BLaER1 (cell line): ENCODE results near the gene CDKAL1.
"Not testable (repeated sequence)": the region's sequence is repeated elsewhere in the genome, so short reads cannot be mapped to it uniquely, and the experiment has no call there.

Source experiments
- H3K27ac ChIP-seq: shearing (Covaris generic); formaldehyde crosslinking; 2 replicates; pipeline ENCODE4 v1.8.1; 2022
- H3K27me3 ChIP-seq: shearing (Covaris generic); formaldehyde crosslinking; 2 replicates; pipeline ENCODE4 v1.8.1; 2022
- H3K36me3 ChIP-seq: shearing (Covaris generic); formaldehyde crosslinking; 2 replicates; pipeline ENCODE4 v1.8.1; 2022
- H3K4me1 ChIP-seq: shearing (Covaris generic); formaldehyde crosslinking; 2 replicates; pipeline ENCODE4 v1.8.1; 2022
- H3K4me2 ChIP-seq: shearing (Covaris generic); formaldehyde crosslinking; 2 replicates; pipeline ENCODE4 v1.8.1; 2022
- H3K4me3 ChIP-seq: shearing (Covaris generic); formaldehyde crosslinking; 2 replicates; pipeline ENCODE4 v1.8.1; 2022
- H3K9ac ChIP-seq: shearing (Covaris generic); formaldehyde crosslinking; 2 replicates; pipeline ENCODE4 v1.8.1; 2022
- H3K9me3 ChIP-seq: shearing (Covaris generic); formaldehyde crosslinking; 2 replicates; pipeline ENCODE4 v1.8.1; 2022
- H4K20me1 ChIP-seq: shearing (Covaris generic); formaldehyde crosslinking; 2 replicates; pipeline ENCODE4 v1.8.1; 2022
- Cebpa-rat ChIP-seq: shearing (Covaris generic); IDR thresholded peaks from 2 replicates; pipeline ENCODE4 v1.8.1; 2022

CDKAL1 gene

DNA sequence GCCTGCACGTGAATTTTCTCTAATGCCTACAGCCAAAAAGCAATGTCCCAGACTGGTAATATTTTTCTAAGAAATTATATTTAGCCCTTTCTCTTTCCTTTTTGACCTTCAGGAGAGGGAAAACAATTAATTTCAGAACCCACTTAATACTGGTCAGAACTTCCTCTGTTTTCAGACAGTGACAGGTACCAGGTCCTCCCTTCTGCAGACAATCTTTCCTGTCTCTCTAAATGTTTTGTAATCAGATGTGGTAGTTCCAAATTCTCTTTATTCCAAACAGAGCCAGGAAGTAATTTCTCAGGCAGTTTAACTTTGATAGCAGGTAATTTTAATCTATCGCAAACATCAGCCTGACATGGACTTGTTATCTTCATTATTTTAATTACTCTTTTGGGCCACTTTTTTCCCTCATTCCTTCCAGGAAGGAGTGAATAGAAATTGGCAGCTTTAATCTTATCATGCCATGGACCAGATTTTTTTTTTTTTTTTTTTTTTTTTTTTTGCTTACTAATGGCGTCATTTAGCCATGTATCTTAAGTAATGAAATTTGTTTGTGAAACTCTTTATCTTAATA lies 710.7 kb downstream of the CDKAL1 start:
- Histone ChIP-seq H3K4me2 (no peak overlapping the region), H3K36me3 (no peaks in the 10 kb centered on the region), H3K4me1 (0 out of 2 replicates have a peak, but pooled peaks cover 7% of the 10 kb centered on the region), H3K4me3 (no peak overlapping the region), H3K27ac (no peak overlapping the region), H3K9me3 (peaks cover 4% of the 10 kb centered on the region), H4K20me1 (no peaks in the 10 kb centered on the region), H3K27me3 (no peaks in the 10 kb centered on the region), H3K9ac (no peak overlapping the region)
- TF ChIP-seq Cebpa-rat = no peak

DNA sequence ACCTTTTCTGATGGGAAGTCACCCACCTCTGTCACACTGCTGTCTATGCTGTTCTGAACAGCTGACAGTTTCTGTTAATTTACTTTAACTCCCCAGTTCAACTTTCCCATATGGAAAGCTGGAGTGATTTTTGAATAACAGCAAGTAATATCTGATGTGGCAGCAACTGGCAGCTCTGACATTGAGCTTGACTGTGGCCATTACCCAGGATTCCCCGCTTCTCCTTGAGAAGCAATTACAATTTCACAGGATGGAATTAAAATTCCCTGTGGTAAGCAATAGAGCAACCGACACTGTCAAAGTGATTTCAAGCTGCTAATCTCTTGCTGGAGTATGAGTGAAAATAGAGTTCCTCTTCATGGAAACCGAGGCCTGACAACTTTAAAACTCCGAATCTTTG lies 711.2 kb downstream of the CDKAL1 start:
- H3K9me3 ChIP-seq = no peaks in the 10 kb centered on the region
- TF ChIP-seq Cebpa-rat = no peak
- H3K9ac ChIP-seq = no peak overlapping the region
- no peak overlapping the region for H3K27ac ChIP-seq
- no peaks in the 10 kb centered on the region for H3K36me3 ChIP-seq
- H3K27me3 ChIP-seq = no peaks in the 10 kb centered on the region
- no peaks in the 10 kb centered on the region for H4K20me1 ChIP-seq
- no peak overlapping the region for H3K4me2 ChIP-seq
- 0 out of 2 replicates have a peak, but pooled peaks cover 7% of the 10 kb centered on the region for H3K4me1 ChIP-seq
- no peak overlapping the region for H3K4me3 ChIP-seq

DNA sequence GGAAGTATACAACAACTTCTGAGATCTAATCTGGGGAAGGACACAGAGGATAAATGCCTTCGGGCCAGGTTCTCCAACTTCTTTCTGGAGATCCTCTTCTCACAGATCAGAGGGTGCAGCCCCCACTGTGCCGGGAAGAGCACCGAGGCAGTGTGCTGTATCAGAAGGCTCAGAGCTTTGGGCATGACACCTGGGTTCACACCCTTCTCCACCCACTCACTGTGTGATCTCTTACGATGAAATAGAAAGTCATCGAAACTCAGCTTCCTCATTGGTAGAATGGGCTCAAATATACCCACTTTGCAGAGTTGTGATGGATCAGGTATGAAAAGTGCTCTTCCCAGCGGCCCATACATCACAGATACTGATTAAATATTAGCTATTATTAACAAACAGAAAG lies 711.8 kb downstream of the CDKAL1 start:
- Histone ChIP-seq H3K9me3 (no peaks in the 10 kb centered on the region), H3K4me3 (no peak overlapping the region), H3K27me3 (no peaks in the 10 kb centered on the region), H3K36me3 (no peaks in the 10 kb centered on the region), H3K4me1 (0 out of 2 replicates have a peak, but pooled peaks cover 7% of the 10 kb centered on the region), H3K27ac (no peak overlapping the region), H3K9ac (no peak overlapping the region), H3K4me2 (no peak overlapping the region), H4K20me1 (no peaks in the 10 kb centered on the region)
- TF ChIP-seq Cebpa-rat = no peak

DNA sequence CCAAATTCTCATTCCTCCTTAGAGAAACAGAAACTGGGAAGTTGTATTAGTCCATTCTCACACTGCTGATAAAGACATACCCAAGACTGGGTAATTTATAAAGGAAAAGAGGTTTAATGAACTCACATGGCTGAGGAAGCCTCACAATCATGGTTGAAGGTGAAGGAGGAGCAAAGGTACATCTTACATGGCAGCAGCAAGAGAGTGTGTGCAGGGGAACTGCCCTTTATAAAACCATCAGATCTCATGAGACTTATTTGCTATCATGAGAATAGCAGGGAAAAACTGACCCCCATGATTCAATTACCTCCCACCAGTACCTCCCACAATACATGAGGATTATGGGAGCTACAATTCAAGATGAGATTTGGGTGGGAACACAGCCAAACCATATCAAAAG lies 720.2 kb downstream of the CDKAL1 start:
- H4K20me1 ChIP-seq, H3K27ac ChIP-seq, H3K27me3 ChIP-seq, H3K36me3 ChIP-seq, H3K9me3 ChIP-seq, H3K4me1 ChIP-seq, H3K4me2 ChIP-seq, H3K4me3 ChIP-seq, H3K9ac ChIP-seq: not testable (repeated sequence)

DNA sequence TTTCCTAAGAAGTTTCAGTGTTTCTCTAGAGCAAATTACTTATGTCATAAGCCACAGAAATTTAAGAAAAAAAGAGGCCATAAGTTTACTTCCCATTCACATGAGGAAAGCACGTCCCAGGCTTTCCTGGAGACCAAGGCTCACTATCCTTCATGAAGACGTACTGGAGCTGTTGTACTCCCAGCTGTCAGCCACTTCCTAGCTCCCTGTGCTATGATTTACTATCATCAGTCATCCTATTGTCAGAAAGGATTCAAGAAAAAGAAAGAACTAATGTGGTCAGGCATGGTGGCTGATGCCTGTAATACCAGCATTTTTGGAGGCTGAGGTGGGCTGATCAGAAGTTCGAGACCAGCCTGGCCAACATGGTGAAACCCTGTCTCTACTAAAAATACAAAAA lies 721.9 kb downstream of the CDKAL1 start:
- Histone ChIP-seq H3K9ac (no peak overlapping the region), H3K4me2 (no peak overlapping the region), H3K36me3 (no peaks in the 10 kb centered on the region), H3K27ac (no peak overlapping the region), H3K27me3 (no peaks in the 10 kb centered on the region), H3K9me3 (no peaks in the 10 kb centered on the region; the same call in 1 of the 2 replicates), H3K4me1 (no peaks in the 10 kb centered on the region), H3K4me3 (no peak overlapping the region), H4K20me1 (no peaks in the 10 kb centered on the region)
- TF ChIP-seq Cebpa-rat = no peak

DNA sequence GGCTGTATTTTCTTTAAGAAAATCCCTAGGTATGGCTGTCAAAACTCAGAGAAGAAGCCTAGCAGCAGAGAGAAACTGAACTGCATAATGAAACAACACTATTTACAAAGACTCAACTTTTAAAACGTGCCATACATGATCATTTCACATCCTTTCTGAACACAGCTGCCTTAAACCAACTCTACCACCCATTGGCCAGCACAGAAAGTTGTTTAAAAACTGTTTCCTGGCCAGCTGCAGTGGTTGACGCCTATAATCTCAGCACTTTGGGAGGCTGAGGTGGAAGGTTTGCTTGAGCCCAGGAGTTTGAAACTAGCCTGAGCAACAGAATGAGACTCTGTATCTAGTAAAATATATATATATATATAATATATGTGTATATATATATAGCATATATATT lies 722.9 kb downstream of the CDKAL1 start:
- H3K27ac ChIP-seq = no peak overlapping the region
- H3K36me3 ChIP-seq = no peaks in the 10 kb centered on the region
- TF ChIP-seq Cebpa-rat = no peak
- H3K9ac ChIP-seq = no peak overlapping the region
- H3K4me3 ChIP-seq = no peak overlapping the region
- H3K9me3 ChIP-seq = no peaks in the 10 kb centered on the region; the same call in 1 of the 2 replicates
- H4K20me1 ChIP-seq = no peaks in the 10 kb centered on the region
- no peaks in the 10 kb centered on the region for H3K4me1 ChIP-seq
- no peak overlapping the region for H3K4me2 ChIP-seq
- no peaks in the 10 kb centered on the region for H3K27me3 ChIP-seq

DNA sequence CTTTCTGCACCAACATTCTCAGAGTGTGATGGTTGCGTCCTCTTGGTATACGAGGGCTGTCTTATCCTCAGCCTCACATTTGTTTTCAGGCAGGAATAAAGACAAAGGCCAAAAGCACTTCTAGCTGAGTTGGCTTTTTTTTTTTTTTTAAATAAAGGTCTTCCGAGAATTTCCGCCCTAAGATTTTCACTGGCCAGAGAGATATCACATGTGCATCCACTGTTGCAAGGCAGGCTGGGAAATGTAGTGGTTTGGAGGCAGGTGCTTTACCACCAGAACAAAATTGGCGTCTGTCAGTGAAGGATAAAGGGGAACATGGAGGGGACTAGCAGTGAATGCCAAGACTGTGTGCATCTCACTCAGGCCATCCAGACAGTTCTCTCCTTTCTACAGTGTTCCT lies 724.4 kb downstream of the CDKAL1 start:
- TF ChIP-seq Cebpa-rat = no peak

DNA sequence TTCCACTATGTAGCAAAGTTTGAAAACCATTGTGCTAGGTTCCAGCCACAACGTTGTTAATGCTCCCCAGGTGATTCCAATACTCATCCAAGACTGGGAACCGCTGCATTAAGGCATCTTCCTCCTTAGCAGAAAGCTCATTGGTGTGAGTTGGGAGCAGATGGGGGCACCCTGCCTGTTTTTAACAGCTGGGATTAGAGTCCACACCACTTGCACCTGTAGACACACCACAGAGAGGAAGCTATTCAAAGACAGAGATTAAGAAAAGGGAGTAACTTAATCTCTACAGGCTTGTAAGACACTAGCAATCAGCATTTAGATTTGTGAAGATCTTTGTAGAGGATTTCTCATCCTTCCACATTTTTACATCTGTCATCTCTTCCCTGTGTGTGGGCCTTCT lies 725.4 kb downstream of the CDKAL1 start:
- no peak overlapping the region for H3K4me2 ChIP-seq
- H3K4me3 ChIP-seq = no peak overlapping the region
- no peaks in the 10 kb centered on the region for H3K4me1 ChIP-seq
- no peaks in the 10 kb centered on the region for H3K27me3 ChIP-seq
- no peak for TF ChIP-seq Cebpa-rat
- H3K27ac ChIP-seq = no peak overlapping the region
- no peaks in the 10 kb centered on the region for H3K36me3 ChIP-seq
- no peaks in the 10 kb centered on the region for H4K20me1 ChIP-seq
- H3K9ac ChIP-seq = no peak overlapping the region
- H3K9me3 ChIP-seq = 0 out of 2 replicates have a peak, but pooled peaks cover 6% of the 10 kb centered on the region

More for the DNA sequence above, 724.4 kb downstream of the CDKAL1 start:
- H3K4me2 ChIP-seq = no peak overlapping the region
- H3K36me3 ChIP-seq = no peaks in the 10 kb centered on the region
- H3K27me3 ChIP-seq = no peaks in the 10 kb centered on the region
- H4K20me1 ChIP-seq = no peaks in the 10 kb centered on the region
- no peak overlapping the region for H3K4me3 ChIP-seq
- no peaks in the 10 kb centered on the region for H3K4me1 ChIP-seq
- H3K9ac ChIP-seq = no peak overlapping the region
- H3K9me3 ChIP-seq = 0 out of 2 replicates have a peak, but pooled peaks cover 4% of the 10 kb centered on the region
- no peak overlapping the region for H3K27ac ChIP-seq

DNA sequence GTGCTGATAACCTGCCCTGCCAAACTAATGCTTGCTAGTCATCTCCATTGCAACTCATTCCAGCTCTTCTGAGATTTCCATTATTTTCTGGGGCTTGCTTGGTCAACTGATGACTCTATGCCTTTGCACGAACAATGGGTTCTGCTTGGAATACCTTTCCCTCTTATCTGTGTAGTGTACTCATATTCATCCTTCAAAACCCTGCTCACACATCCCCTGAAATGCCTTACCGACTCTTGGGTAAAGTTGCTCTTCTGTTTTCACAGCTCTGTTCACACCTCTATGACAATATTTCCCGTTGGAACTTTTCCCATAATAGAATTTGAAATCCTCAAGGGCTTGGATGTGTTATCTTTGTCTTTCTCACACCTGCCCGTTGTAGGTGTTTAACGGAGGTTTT lies 728.2 kb downstream of the CDKAL1 start:
- Histone ChIP-seq H3K27ac (no peak overlapping the region), H3K4me1 (no peaks in the 10 kb centered on the region), H3K9ac (no peak overlapping the region), H3K4me3 (no peak overlapping the region), H3K9me3 (0 out of 2 replicates have a peak, but pooled peaks cover 6% of the 10 kb centered on the region), H3K4me2 (no peak overlapping the region), H3K27me3 (no peaks in the 10 kb centered on the region), H4K20me1 (no peaks in the 10 kb centered on the region), H3K36me3 (no peaks in the 10 kb centered on the region)
- no peak for TF ChIP-seq Cebpa-rat

DNA sequence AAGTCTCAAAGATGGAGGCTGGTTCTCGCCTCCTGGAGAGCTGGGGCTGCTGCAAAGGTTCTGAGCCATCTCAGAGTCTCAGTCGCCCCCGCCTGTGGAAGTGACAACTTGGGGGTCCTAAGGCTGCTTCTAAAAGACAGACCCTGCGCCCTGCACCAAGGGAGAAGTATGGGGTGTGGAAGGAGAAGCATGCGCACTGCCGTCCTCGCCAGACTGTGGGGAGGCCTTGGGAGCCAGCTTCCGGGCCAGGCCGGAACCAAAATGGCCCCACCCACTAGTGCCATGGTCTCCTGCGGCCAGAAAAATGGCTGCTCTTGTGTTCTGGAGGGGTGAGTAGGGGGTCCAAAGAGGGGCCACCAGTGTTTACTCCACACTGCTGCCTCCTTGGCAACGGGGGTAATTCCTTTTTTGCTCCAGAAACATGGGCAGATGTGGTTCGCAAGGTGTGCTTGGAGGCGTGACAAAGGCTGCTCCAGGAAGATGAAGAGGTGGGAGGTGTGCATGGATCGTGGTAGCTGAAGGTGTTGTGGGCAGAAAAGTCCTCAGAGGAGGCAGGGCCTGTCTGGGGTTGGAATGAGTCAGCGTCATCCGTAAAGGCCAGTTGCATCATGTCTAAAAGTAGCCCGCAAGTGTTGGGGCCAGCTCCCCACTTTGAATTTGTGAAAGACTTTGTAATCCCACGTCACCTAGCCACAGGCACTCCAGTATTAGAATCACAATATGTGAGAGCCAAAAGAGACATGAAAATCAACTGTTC lies 729.5 kb downstream of the CDKAL1 start:
- H3K9ac ChIP-seq = no peak overlapping the region
- H3K27me3 ChIP-seq = no peaks in the 10 kb centered on the region
- 0 out of 2 replicates have a peak, but pooled peaks cover 6% of the 10 kb centered on the region for H3K9me3 ChIP-seq
- H3K4me2 ChIP-seq = no peak overlapping the region
- no peak overlapping the region for H3K27ac ChIP-seq
- no peaks in the 10 kb centered on the region for H3K36me3 ChIP-seq
- TF ChIP-seq Cebpa-rat = no peak
- H4K20me1 ChIP-seq = no peaks in the 10 kb centered on the region
- H3K4me1 ChIP-seq = no peaks in the 10 kb centered on the region
- H3K4me3 ChIP-seq = no peak overlapping the region
